RWPE2 (cell line): ENCODE data around the gene GPSM1.

Experiments
- ATAC-seq: fragments of 200-7000 bp; cut with Tn5 transposase; 3 replicates; pipeline ENCODE4 v1.9.1; 2021; ENCODE audit warnings: low read depth
- DNase-seq: peaks from one replicate; pipeline ENCODE4 v3.0.0-alpha.2; 2020; ENCODE audit warnings: low spot score
- H3K27ac ChIP-seq: fragments of 450-650 bp; 2 replicates; pipeline ENCODE4 v1.5.1; 2017; ENCODE audit warnings: mild to moderate bottlenecking; ENCODE audit not compliant: poor library complexity, severe bottlenecking
- H3K27me3 ChIP-seq: fragments of 250-450 bp; sonication (Bioruptor Pico); 2 replicates; pipeline ENCODE4 v1.5.1; 2021; ENCODE audit warnings: mild to moderate bottlenecking, moderate library complexity; ENCODE audit not compliant: insufficient read depth, poor library complexity, severe bottlenecking
- H3K36me3 ChIP-seq: fragments of 250-450 bp; sonication (Bioruptor Pico); 2 replicates; pipeline ENCODE4 v1.5.1; 2020; ENCODE audit warnings: low read depth, mild to moderate bottlenecking, moderate library complexity
- H3K4me1 ChIP-seq: fragments of 250-450 bp; sonication (Bioruptor Pico); 2 replicates; pipeline ENCODE4 v1.5.1; 2021; ENCODE audit warnings: mild to moderate bottlenecking, moderate library complexity; ENCODE audit not compliant: insufficient read depth, poor library complexity, severe bottlenecking
- H3K4me3 ChIP-seq: fragments of 250-450 bp; sonication (Bioruptor Pico); 2 replicates; pipeline ENCODE4 v1.5.1; 2021; ENCODE audit warnings: mild to moderate bottlenecking, moderate library complexity; ENCODE audit not compliant: severe bottlenecking
- H3K9me3 ChIP-seq: fragments of 250-450 bp; sonication (Bioruptor Pico); 2 replicates; pipeline ENCODE4 v1.5.1; 2021; ENCODE audit warnings: mild to moderate bottlenecking, moderate library complexity; ENCODE audit not compliant: severe bottlenecking
- TF ChIP-seq, protein P1 (sequence below): fragments of 450-650 bp; IDR thresholded peaks from one replicate; pipeline ENCODE4 v1.5.1; 2017; ENCODE audit warnings: mild to moderate bottlenecking, moderate library complexity; ENCODE audit not compliant: poor library complexity, severe bottlenecking

The GPSM1 gene

DNA sequence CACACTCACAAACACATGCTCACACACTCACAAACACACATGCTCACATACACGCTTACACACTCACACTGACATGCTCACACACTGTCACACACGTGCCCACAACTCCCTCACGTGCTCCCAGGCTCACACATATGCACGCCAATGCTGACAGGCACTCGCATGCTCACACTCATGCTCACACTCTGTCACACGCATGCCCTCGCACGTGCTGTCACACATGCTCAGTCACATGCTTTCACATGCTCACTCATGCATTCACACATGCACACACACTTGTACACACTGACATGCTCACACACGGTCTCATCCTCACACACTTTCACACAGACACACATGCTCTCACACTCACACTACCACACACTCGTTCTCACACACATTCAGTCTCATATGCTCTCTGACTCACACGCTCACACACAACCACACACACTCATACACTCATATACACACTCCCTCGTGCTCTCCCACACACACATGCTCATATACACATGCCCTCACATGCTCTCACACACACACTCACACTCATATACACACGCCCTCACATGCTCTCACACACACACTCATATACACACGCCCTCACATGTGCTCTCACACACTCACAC is 33.8 kb upstream of the GPSM1 start:
- no peak for ATAC-seq
- H3K27me3 ChIP-seq, result peaks cover 7% of the 10 kb centered on the region
- TF ChIP-seq, protein P1, sequence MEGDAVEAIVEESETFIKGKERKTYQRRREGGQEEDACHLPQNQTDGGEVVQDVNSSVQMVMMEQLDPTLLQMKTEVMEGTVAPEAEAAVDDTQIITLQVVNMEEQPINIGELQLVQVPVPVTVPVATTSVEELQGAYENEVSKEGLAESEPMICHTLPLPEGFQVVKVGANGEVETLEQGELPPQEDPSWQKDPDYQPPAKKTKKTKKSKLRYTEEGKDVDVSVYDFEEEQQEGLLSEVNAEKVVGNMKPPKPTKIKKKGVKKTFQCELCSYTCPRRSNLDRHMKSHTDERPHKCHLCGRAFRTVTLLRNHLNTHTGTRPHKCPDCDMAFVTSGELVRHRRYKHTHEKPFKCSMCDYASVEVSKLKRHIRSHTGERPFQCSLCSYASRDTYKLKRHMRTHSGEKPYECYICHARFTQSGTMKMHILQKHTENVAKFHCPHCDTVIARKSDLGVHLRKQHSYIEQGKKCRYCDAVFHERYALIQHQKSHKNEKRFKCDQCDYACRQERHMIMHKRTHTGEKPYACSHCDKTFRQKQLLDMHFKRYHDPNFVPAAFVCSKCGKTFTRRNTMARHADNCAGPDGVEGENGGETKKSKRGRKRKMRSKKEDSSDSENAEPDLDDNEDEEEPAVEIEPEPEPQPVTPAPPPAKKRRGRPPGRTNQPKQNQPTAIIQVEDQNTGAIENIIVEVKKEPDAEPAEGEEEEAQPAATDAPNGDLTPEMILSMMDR, result no peak

DNA sequence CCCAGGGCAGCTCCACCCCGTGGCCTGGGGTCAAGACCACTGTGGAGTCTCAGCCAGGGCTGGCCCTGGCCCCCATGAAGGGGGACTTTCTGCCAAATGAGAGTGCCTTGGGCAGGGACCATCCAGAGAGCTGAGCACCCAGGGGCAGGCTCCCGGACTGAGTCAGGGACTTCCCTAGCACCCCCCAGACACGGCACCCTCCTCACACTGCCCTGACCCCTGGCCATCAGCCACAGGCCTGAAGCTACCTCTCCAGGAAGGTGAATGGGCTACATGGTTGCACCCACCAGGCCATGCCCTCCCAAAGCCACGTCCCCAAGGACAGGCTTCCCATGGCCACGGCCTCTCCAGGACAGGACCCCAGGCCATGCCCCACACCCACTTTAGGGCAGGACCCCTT is 32.9 kb upstream of the GPSM1 start:
- Histone ChIP-seq H3K27ac (no peak overlapping the region), H3K4me1 (peaks cover 5% of the 10 kb centered on the region), H3K9me3 (no peaks in the 10 kb centered on the region), H3K4me3 (no peak overlapping the region), H3K36me3 (no peaks in the 10 kb centered on the region), H3K27me3 (peaks cover 7% of the 10 kb centered on the region)
- no peak for DNase-seq
- ATAC-seq, result no peak
- TF ChIP-seq, protein P1, result no peak

More for the DNA sequence above, 33.8 kb upstream of the GPSM1 start:
- Histone ChIP-seq H3K27ac (no peak overlapping the region), H3K4me1 (peaks cover 5% of the 10 kb centered on the region), H3K9me3 (no peaks in the 10 kb centered on the region), H3K36me3 (no peaks in the 10 kb centered on the region), H3K4me3 (no peak overlapping the region)
- no peak for DNase-seq

DNA sequence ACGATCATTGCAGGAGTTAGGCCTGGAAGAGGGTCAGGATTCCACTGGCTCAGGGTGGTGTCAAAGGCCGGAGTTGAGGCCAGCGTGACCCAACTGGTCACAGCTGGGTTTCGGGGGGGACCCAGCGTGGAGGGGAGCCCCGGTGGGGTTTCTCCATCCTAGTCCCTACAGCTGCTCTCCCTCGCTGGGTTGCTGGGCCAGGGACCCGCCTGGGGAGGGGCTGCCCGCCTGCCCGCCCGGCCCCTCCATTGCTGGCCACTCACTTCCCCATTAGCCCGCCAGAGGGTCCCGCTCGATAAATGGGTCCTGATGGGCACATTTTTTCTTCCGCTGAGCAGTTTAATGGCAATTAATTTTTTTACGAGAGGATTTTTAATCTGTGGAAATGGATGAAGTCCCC is 32.3 kb upstream of the GPSM1 start:
- no peak overlapping the region for H3K27ac ChIP-seq
- H3K4me1 ChIP-seq, result peaks cover 5% of the 10 kb centered on the region
- no peak for ATAC-seq
- H3K27me3 ChIP-seq, result peaks cover 7% of the 10 kb centered on the region
- TF ChIP-seq, protein P1, result no peak
- H3K36me3 ChIP-seq, result no peaks in the 10 kb centered on the region
- no peak for DNase-seq
- H3K9me3 ChIP-seq, result no peaks in the 10 kb centered on the region
- H3K4me3 ChIP-seq, result no peak overlapping the region

DNA sequence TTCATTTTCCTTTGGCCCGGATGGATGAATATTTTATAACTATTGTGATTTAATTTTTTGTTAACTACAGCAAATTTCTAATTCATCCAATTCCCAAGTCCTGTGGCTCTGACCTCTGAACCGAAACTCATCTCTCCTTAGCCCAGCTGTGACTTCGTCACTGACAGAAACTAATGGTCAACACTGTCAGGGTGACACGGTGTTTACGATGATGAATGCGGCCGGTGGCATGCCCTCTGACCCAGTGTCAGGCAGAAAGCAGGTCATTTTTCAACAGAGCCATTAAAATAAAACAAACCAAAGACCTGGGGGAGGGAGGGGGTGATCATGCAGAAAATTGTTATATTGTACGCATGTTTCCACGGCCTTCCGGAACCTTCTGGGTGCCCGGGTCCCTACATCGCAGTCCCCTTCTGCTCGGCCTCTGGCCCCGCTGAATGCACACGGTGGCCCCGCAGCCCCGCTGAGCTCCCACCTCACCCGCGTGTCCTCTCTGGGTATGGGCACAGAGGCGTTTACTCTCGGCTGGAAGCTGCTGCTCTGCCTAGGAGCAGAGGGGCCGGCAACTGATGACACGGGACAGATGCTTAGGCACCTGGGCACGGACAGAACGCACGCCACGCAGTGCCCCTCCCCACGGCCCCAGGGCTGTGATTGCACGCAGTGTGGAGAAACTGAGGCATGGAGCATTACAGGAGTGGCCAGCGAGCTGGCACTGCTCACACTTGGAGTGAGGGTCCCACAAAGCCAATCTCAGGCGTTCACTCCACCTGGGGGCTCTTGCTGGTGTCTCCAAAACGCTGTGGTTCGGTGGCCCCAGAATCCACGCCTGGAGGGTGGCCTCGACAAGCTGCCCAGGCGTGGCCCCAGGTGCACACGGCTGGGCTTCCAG is 31.6 kb upstream of the GPSM1 start:
- no peak for ATAC-seq
- H3K4me3 ChIP-seq, result no peak overlapping the region
- H3K36me3 ChIP-seq, result no peaks in the 10 kb centered on the region
- H3K4me1 ChIP-seq, result peaks cover 5% of the 10 kb centered on the region
- no peaks in the 10 kb centered on the region for H3K9me3 ChIP-seq
- H3K27me3 ChIP-seq, result peaks cover 7% of the 10 kb centered on the region
- no peak overlapping the region for H3K27ac ChIP-seq
- no peak for DNase-seq
- TF ChIP-seq, protein P1, result no peak
